Activated T-helper 1 cell treated with anti-CD3 and anti-CD28 coated beads, Interleukin-12 subunit alpha, Interleukin-12 subunit beta, Interleukin-2, Interleukin-4 antibody, amounts not matched to agents 30 ng/mL and 10 ng/mL and 1 ng/mL, durations not matched to agents 14 hours and 24 hours and 36 hours (primary cell): ENCODE measurements around the gene AHI1. TPM values are rescaled to one million over a fixed set of nuclear protein-coding genes. Genes with fewer than 3 reads are reported as not detected.

Experiments used
- DNase-seq: peaks from one replicate; pipeline ENCODE4 v3.0.0; 2021; ENCODE audit warnings: low spot score
- H3K27ac Mint-ChIP-seq: one replicate; pipeline ENCODE4 v1.8.0; 2021; ENCODE audit warnings: mild to moderate bottlenecking, mixed read lengths
- H3K27me3 Mint-ChIP-seq: one replicate; pipeline ENCODE4 v1.8.0; 2022; ENCODE audit warnings: mild to moderate bottlenecking, moderate library complexity, mixed read lengths; ENCODE audit not compliant: insufficient read depth
- H3K36me3 Mint-ChIP-seq: one replicate; pipeline ENCODE4 v1.8.0; 2021; ENCODE audit warnings: low read depth, mixed read lengths
- H3K4me1 Mint-ChIP-seq: one replicate; pipeline ENCODE4 v1.8.0; 2021; ENCODE audit warnings: low read depth, mixed read lengths
- H3K4me3 Mint-ChIP-seq: one replicate; pipeline ENCODE4 v1.8.0; 2021; ENCODE audit warnings: mild to moderate bottlenecking, moderate library complexity, mixed read lengths
- H3K9me3 Mint-ChIP-seq: one replicate; pipeline ENCODE4 v1.8.0; 2021; ENCODE audit warnings: mixed read lengths
- intact Hi-C: fragments of 100-400 bp; cut with micrococcal nuclease; formaldehyde crosslinking; loops from one replicate; pipeline ENCODE4 v1.15.1; 2024
- total RNA-seq: library from RNA; stranded (reverse); gene quantifications from 2 replicates; pipeline ENCODE4 v1.2.3, GENCODE V29; 2022

Gene AHI1
- total RNA-seq, 1 donor from 2014 or later: 142 TPM

GRCh38 chr6:135527116-135527959, 29.8 kb upstream of the AHI1 start:
- DNase-seq: no peak
- Mint-ChIP-seq H3K9me3 (no peaks in the 10 kb centered on the region), H3K4me3 (no peak overlapping the region), H3K27me3 (no peaks in the 10 kb centered on the region), H3K36me3 (peaks cover 1% of the 10 kb centered on the region), H3K27ac (no peak overlapping the region), H3K4me1 (peaks cover 9% of the 10 kb centered on the region)
- intact Hi-C loops: no loop called here

- intact Hi-C loops: no loop called here
Measured at GRCh38 chr6:135525594-135525993, 28.1 kb upstream of the AHI1 start.

GRCh38 chr6:135522965-135523692, 25.6 kb upstream of the AHI1 start:
- Mint-ChIP-seq H3K27me3 (no peaks in the 10 kb centered on the region), H3K9me3 (peaks cover 14% of the 10 kb centered on the region), H3K27ac (no peak overlapping the region), H3K4me1 (peaks cover 29% of the 10 kb centered on the region), H3K36me3 (peaks cover 5% of the 10 kb centered on the region), H3K4me3 (no peak overlapping the region)
- intact Hi-C loops: no loop called here
- DNase-seq: no peak

More at GRCh38 chr6:135525594-135525993, 28.1 kb upstream of the AHI1 start:
- H3K9me3 Mint-ChIP-seq: peaks cover 3% of the 10 kb centered on the region
- peaks cover 9% of the 10 kb centered on the region for H3K4me1 Mint-ChIP-seq
- H3K27ac Mint-ChIP-seq: no peak overlapping the region
- peaks cover 1% of the 10 kb centered on the region for H3K36me3 Mint-ChIP-seq
- H3K27me3 Mint-ChIP-seq: no peaks in the 10 kb centered on the region
- no peak overlapping the region for H3K4me3 Mint-ChIP-seq
- no peak for DNase-seq

- H3K4me3 Mint-ChIP-seq: no peak overlapping the region
- intact Hi-C loops: no loop called here
- no peak for DNase-seq
- no peak overlapping the region for H3K27ac Mint-ChIP-seq
- H3K27me3 Mint-ChIP-seq: no peaks in the 10 kb centered on the region
- H3K9me3 Mint-ChIP-seq: peaks cover 26% of the 10 kb centered on the region
- H3K36me3 Mint-ChIP-seq: peaks cover 5% of the 10 kb centered on the region
- peaks cover 29% of the 10 kb centered on the region for H3K4me1 Mint-ChIP-seq
Measured at GRCh38 chr6:135521431-135521830, 23.9 kb upstream of the AHI1 start.

GRCh38 chr6:135520781-135521180, 23.2 kb upstream of the AHI1 start:
- peaks cover 26% of the 10 kb centered on the region for H3K9me3 Mint-ChIP-seq
- H3K27me3 Mint-ChIP-seq: no peaks in the 10 kb centered on the region
- H3K27ac Mint-ChIP-seq: no peak overlapping the region
- no peak overlapping the region for H3K4me3 Mint-ChIP-seq
- peaks cover 5% of the 10 kb centered on the region for H3K36me3 Mint-ChIP-seq
- no peak for DNase-seq
- intact Hi-C loops: no loop called here
- H3K4me1 Mint-ChIP-seq: peaks cover 29% of the 10 kb centered on the region

- intact Hi-C loops: loop anchor here (1.0 kb wide), 3 partner anchors 11 to 21 kb away; no protein-coding TSS in a partner anchor
- H3K27ac Mint-ChIP-seq: no peak overlapping the region
- peaks cover 26% of the 10 kb centered on the region for H3K9me3 Mint-ChIP-seq
- peaks cover 29% of the 10 kb centered on the region for H3K4me1 Mint-ChIP-seq
- no peak overlapping the region for H3K4me3 Mint-ChIP-seq
- DNase-seq: no peak
- no peaks in the 10 kb centered on the region for H3K27me3 Mint-ChIP-seq
- H3K36me3 Mint-ChIP-seq: peaks cover 4% of the 10 kb centered on the region
Measured at GRCh38 chr6:135519348-135519747, 21.8 kb upstream of the AHI1 start.

GRCh38 chr6:135517527-135517926, 20.0 kb upstream of the AHI1 start:
- peaks cover 20% of the 10 kb centered on the region for H3K4me1 Mint-ChIP-seq
- H3K27me3 Mint-ChIP-seq: no peaks in the 10 kb centered on the region
- intact Hi-C loops: no loop called here
- H3K36me3 Mint-ChIP-seq: peaks cover 4% of the 10 kb centered on the region
- peaks cover 32% of the 10 kb centered on the region for H3K9me3 Mint-ChIP-seq
- DNase-seq: no peak
- no peak overlapping the region for H3K4me3 Mint-ChIP-seq
- no peak overlapping the region for H3K27ac Mint-ChIP-seq

- Mint-ChIP-seq H3K4me1 (peaks cover 12% of the 10 kb centered on the region), H3K27ac (no peak overlapping the region), H3K27me3 (no peaks in the 10 kb centered on the region), H3K36me3 (peaks cover 4% of the 10 kb centered on the region), H3K9me3 (peaks cover 29% of the 10 kb centered on the region), H3K4me3 (no peak overlapping the region)
- intact Hi-C loops: no loop called here
- DNase-seq: no peak
Measured at GRCh38 chr6:135514706-135515105, 17.2 kb upstream of the AHI1 start.

GRCh38 chr6:135506270-135506997, 8.9 kb upstream of the AHI1 start:
- H3K4me3 Mint-ChIP-seq: no peak overlapping the region
- H3K36me3 Mint-ChIP-seq: no peaks in the 10 kb centered on the region
- intact Hi-C loops: loop anchor here (1.0 kb wide), 7 partner anchors 8 to 811 kb away; no protein-coding TSS in a partner anchor
- H3K4me1 Mint-ChIP-seq: peaks cover 11% of the 10 kb centered on the region
- no peaks in the 10 kb centered on the region for H3K9me3 Mint-ChIP-seq
- H3K27ac Mint-ChIP-seq: no peak overlapping the region
- no peaks in the 10 kb centered on the region for H3K27me3 Mint-ChIP-seq
- DNase-seq: no peak

GRCh38 chr6:135505648-135506047, 8.1 kb upstream of the AHI1 start:
- DNase-seq: no peak
- no peaks in the 10 kb centered on the region for H3K9me3 Mint-ChIP-seq
- H3K36me3 Mint-ChIP-seq: no peaks in the 10 kb centered on the region
- intact Hi-C loops: loop anchor here (1.0 kb wide), 7 partner anchors 7 to 812 kb away; no protein-coding TSS in a partner anchor
- no peak overlapping the region for H3K27ac Mint-ChIP-seq
- H3K4me3 Mint-ChIP-seq: no peak overlapping the region
- peaks cover 11% of the 10 kb centered on the region for H3K4me1 Mint-ChIP-seq
- H3K27me3 Mint-ChIP-seq: no peaks in the 10 kb centered on the region

GRCh38 chr6:135505222-135505621, 7.7 kb upstream of the AHI1 start:
- H3K27me3 Mint-ChIP-seq: no peaks in the 10 kb centered on the region
- intact Hi-C loops: no loop called here
- DNase-seq: no peak
- H3K36me3 Mint-ChIP-seq: no peaks in the 10 kb centered on the region
- H3K9me3 Mint-ChIP-seq: no peaks in the 10 kb centered on the region
- no peak overlapping the region for H3K4me3 Mint-ChIP-seq
- H3K4me1 Mint-ChIP-seq: peaks cover 11% of the 10 kb centered on the region
- H3K27ac Mint-ChIP-seq: no peak overlapping the region

GRCh38 chr6:135504734-135505133, 7.2 kb upstream of the AHI1 start:
- H3K27me3 Mint-ChIP-seq: no peaks in the 10 kb centered on the region

More at GRCh38 chr6:135504734-135505133, 7.2 kb upstream of the AHI1 start:
- H3K9me3 Mint-ChIP-seq: no peaks in the 10 kb centered on the region
- H3K4me1 Mint-ChIP-seq: peaks cover 11% of the 10 kb centered on the region
- no peak for DNase-seq
- no peaks in the 10 kb centered on the region for H3K36me3 Mint-ChIP-seq
- intact Hi-C loops: no loop called here
- no peak overlapping the region for H3K27ac Mint-ChIP-seq
- no peak overlapping the region for H3K4me3 Mint-ChIP-seq
